GM12875 (cell line): ENCODE results near the gene MOV10L1.

ENCODE experiments used
- H3K4me3 ChIP-seq: one replicate; pipeline ENCODE4 v1.5.1; 2011; ENCODE audit warnings: low read depth, low read length, control low read depth
- TF ChIP-seq, protein P1 (sequence below): IDR thresholded peaks from 2 replicates; pipeline ENCODE4 v1.5.1; 2011; ENCODE audit warnings: low read depth, mild to moderate bottlenecking, control low read depth, inconsistent platforms, low read length, moderate library complexity, borderline replicate concordance; ENCODE audit not compliant: insufficient read depth

Gene MOV10L1

DNA sequence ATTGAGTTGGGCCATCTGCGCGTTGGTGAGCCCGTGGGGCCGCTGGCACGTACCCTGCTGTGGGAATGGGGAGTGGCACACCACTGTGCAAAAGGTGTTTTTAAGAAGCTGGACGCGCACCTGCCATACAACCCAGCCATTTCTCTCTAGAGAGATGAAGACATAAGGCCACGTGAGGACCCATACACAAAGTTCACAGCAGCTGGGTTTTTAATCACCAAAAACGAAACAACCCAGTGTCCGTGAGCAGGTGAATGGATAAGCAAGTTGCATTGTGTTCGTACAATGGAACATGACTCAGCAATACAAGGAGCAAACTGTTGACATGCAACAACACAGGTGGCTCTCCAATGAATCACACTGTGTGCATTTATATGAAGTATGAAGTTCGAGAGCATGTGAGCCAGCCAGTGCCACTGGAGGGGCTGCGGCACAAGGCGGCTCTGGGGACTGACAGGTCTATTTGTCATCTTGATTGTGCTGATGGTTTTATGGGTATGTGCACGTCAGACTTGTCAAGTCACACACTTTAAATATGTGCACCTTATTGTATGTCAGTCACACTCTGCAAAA is 50.1 kb downstream of the MOV10L1 start:
- TF ChIP-seq, protein P1, sequence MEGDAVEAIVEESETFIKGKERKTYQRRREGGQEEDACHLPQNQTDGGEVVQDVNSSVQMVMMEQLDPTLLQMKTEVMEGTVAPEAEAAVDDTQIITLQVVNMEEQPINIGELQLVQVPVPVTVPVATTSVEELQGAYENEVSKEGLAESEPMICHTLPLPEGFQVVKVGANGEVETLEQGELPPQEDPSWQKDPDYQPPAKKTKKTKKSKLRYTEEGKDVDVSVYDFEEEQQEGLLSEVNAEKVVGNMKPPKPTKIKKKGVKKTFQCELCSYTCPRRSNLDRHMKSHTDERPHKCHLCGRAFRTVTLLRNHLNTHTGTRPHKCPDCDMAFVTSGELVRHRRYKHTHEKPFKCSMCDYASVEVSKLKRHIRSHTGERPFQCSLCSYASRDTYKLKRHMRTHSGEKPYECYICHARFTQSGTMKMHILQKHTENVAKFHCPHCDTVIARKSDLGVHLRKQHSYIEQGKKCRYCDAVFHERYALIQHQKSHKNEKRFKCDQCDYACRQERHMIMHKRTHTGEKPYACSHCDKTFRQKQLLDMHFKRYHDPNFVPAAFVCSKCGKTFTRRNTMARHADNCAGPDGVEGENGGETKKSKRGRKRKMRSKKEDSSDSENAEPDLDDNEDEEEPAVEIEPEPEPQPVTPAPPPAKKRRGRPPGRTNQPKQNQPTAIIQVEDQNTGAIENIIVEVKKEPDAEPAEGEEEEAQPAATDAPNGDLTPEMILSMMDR = no peak

DNA sequence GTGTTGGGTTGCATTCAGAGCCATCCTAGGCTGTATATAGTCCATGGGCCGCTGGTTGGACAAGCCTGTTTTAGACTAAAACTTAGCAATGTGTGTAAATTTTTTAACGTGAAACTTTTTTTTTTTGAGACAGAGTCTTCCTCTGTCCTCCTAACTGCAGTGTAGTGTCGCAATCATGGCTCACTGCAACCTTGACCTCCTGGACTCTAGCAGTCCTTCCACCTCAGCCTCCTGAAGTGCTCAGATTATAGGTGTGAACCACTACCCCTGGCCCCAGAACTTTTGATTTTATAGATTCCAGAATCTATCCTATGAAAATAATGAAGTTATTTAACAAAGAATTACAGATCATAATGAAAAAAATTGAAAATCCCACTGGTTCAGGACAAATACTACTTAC is 50.8 kb downstream of the MOV10L1 start:
- TF ChIP-seq, protein P1 = no peak
- no peak overlapping the region for H3K4me3 ChIP-seq

More for the DNA sequence above, 50.1 kb downstream of the MOV10L1 start:
- H3K4me3 ChIP-seq = no peak overlapping the region

DNA sequence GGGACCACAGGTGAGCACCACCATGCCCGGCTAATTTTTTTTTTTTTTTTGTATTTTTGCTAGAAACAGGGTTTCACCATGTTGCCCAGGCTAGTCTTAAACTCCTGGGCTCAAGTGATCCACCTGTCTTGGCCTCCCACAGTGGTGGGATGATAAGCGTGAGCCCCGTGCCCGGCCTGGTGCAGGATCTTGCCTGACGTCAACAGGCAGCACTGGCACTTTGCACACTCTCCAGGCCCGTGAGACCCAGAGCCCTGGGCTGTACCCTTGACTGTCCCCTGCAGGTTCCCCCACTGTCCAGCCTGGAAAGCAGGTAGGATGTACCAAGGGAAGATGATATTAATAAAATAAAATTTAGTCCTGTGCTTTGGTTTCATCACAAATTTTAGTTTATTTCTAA is 51.7 kb downstream of the MOV10L1 start:
- TF ChIP-seq, protein P1 = no peak
- no peak overlapping the region for H3K4me3 ChIP-seq

DNA sequence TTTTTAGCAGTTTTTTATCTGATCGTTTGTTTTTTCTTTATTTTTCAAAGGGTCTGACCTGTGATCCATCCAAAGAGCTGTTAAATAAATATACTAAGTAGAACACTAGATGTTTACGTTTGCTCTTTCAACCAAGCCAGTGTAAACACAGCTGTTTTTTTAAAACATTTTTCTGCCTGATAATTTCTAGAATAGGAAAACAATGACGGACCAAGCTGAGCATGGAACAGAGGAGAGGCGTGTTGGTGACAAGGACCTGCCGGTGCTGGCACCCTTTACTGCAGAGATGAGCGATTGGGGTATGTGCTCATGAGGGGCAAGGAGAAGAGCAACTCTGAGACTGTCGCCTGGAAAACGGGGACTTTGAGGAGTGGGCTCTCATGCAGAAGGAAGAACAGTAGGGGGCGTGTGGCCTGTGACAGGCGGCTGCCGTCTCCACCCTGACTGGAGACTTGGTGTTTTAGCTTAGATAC is 52.1 kb downstream of the MOV10L1 start:
- TF ChIP-seq, protein P1 = no peak
- H3K4me3 ChIP-seq = no peak overlapping the region

DNA sequence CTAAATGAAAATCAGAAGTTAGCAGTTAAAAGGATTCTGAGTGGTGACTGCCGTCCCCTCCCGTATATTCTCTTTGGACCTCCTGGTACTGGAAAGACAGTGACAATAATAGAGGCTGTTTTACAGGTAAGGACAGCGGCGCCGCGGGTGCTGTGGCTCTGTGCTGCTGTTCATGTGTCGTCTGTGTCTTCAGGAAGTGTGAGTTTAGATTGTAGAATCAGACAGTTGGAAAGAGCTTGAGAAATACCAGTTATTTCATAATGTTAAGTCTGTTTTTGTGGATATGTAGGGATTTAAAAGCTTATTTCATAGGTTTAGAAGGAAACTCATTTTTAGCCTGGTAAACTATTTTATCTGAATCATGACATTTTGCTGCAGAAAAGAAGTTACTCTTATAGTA is 53.3 kb downstream of the MOV10L1 start:
- TF ChIP-seq, protein P1 = no peak
- H3K4me3 ChIP-seq = no peak overlapping the region

DNA sequence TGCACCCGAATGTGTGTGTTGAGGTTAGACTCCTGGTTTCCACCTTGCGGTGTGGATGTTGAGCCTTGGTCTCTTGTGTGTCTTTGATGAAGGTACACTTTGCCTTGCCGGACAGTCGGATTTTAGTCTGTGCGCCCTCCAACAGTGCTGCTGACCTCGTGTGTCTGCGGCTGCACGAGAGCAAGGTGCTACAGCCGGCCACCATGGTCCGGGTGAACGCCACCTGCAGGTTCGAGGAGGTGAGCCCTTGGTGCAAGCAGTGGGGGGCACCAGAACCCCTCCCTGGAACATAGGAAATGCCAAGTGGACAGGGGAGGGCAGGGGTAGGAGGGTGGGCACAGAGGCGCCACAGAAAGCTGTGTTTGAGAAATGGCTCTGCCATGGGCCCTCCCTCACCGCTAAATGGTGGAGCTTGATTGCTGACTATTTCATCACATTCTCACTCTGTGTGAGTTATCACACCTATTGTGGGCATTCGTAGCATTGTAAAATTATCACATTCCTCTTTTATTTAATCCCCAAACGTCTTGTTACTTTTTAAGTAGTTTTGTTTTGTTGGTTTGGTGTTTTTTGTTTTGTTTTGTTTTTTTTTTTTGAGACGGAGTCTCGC is 54.3 kb downstream of the MOV10L1 start:
- TF ChIP-seq, protein P1 = 0 out of 2 replicates have a peak, but pooled peaks have one; percentile 11

More for the DNA sequence above, 54.3 kb downstream of the MOV10L1 start:
- H3K4me3 ChIP-seq = no peak overlapping the region
